ENCODE data around the gene CACNA1S.

CACNA1S gene

DNA sequence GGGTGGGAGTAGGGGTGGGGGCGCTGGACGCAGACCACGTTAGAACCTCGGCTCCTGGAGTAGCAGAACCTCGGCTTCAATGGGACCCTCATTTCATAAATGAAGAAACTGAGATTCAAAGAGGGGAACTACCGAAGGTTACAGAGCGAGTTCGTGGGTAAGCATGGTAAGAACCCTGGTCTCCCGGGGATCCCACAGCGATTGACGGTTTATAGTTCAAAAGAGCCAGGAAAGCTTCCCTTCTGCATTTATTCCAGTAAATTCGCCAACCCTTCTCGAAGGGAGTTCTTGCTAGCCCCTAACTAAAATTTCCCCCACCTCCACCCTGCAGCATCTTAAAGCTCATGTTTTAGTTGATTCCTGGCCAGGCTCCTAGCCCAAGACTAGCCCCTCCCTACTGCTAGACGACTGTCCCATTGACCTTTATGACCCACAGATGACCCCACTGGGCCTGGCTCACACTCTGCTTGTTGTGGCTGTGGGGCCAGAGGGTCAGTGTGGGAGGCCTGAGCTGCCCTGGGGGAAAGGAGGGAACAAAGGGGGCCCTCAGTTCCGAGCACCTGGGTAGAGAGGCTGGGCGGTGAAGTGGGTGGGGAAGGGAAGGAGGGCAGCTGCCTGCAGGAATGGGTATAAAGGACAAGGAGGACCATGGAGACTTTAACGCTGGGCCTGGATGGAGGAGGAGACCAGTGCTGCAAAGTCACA is 88.2 kb downstream of the CACNA1S start:
- DNase-seq: peak; percentile 45

DNA sequence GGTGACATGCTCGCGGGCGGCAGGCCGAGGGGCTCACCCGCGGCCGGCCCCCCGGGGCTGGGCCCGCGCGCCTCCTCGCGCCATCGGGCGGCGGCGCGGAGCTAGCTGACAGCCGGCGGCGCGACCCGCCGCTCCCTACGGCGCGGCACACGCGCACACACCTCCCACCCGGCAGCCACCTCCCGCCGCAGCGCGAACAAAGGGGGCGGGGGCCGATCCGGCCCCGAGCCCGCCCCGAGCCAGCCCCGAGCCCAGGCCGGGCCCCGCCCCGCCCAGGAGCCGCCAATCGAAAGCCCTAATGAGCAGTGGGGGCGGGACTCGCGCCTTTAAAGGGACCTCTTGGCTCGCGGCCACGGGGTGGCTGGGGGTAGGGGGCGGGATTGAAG is 88.7 kb downstream of the CACNA1S start, which contains the start of gene KIF21B:
KIF21B (minus strand) TSS at position 198 of the 386 bp plus-strand sequence. CDS start 331 bp downstream, outside the sequence.
- peak; percentile 91 for DNase-seq

DNA sequence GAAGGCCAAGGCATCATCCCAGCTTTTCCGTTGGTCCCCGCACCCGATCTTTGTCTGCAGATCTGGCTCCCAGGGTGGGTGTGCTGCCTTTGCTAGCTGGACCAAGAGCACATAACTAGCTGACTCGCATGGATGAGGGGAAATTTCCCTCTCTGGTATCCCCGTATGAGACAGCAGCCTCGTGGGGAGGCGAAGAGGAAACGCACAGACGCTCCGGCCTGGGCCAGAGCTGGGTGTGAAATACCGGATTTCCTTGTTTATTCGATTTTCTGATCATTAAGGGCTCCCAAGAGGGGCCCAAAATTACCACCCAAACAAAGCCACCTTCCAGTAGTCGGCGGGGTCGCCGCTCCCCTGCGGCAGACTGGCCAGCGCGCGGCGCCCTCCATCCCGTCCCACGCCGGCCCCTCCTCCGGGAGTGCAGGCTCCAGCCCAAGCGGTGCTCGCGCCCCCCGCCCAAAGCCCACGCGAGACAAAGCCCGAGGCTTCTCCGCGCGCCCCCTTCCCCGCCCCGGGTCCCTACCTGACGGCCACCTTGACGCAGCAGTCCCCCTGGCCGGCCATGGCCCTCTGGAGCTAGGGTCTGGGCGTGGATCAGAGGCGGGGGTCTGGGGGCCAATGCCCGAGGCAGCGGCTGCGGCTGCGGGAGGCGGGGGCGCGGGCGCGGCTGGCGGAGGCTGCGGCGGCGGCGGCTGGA is 89.3 kb downstream of the CACNA1S start:
- peak; percentile 50 for DNase-seq

DNA sequence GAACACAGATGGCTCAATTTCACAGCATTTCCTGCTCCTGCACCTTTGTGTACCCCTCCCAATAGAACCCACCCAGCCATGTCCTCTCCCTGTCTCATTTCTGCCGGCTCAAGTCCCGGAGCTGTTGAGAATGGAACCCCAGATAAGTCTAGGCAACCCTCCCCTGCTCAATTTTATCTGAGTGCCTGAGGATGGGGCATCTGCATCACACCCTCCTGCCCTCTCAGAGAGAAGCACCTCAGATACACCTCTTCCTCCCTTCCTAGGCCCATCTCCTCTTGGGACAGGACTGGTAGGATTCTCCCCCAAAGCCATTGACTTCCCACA is 89.8 kb downstream of the CACNA1S start:
- no peak for DNase-seq

DNA sequence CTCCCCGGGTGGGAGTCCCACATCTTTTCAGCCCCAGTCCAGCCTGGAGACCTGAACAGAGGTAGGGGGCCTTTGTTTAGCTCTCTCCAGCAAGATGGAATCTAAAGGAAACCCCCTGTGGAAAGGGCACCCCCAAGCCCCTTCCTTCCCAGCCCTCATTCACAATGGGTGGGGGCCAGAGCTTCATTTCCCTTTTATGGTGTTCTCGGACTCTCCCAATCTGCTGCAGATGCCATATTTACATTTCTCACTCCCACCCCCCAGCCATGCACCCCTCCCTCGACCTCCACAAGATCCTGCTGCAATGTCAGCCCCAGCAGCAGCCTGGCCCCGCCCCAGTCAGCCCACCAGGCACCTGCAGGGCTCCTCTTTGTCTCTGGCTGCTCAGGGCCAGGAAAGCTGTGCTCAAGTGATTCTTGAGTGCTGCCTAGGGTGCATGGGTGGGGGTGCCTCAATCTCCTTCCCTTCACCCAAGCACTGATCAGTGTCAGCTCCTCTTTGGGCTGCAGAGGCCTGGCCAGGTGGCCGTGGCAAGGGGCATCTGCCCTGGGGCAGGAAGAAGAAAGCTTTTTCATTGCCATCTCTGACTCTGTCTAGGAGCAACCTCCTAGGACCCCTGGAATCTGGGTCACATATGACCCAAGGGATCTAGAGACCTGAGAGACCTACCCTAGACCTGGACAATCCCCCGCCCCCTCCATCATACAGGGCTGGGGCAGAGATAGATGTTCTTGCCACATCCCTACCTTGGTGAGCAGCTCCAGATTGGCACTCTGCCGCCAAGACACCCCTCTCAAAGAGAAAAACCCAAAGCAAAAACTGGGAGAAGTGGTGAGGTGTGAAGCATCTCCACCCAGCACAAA is 90.4 kb downstream of the CACNA1S start:
- DNase-seq: no peak

DNA sequence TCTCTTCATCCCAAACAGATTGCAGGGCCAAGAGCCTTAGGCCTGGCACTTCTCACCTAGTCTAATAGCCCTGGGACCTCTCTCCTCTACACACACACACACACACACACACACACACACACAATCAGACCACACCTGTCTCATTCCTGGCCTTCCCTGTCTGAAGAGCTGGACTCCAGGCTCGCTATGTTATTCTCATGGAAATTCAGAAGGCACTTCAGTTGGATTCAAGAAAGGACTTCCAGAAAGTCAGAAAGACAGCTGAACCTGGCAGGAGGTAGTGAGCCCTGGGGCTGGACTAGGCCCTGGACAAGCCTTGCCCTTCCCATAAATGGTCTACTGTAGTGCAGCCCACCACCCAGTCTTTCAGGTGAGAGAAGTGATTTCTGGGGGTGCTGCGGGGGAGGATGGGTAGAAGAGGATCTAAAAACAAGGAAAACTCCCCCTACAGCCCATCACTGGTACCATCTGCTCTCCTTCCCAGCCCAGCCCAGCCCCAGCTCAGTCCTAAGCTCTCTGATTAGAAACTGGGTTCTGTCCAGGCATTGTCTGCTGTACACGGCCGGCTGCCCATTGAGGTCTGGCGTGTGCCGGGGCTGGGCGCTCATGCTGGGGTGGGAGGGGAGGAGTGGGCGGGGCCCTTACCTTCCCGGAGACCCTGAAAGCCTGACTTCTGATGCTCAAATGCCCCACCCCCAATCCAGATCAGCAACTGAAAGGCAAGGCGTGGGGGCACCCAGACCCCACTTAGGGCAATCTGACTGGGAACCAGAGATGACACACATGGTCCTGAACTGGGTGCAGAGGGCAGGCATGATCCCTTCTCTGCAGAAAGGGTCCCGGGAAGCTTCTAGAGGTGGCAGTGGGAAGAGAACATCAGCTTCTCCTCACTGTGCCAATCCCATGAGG is 91.3 kb downstream of the CACNA1S start:
- DNase-seq: peak; percentile 40

DNA sequence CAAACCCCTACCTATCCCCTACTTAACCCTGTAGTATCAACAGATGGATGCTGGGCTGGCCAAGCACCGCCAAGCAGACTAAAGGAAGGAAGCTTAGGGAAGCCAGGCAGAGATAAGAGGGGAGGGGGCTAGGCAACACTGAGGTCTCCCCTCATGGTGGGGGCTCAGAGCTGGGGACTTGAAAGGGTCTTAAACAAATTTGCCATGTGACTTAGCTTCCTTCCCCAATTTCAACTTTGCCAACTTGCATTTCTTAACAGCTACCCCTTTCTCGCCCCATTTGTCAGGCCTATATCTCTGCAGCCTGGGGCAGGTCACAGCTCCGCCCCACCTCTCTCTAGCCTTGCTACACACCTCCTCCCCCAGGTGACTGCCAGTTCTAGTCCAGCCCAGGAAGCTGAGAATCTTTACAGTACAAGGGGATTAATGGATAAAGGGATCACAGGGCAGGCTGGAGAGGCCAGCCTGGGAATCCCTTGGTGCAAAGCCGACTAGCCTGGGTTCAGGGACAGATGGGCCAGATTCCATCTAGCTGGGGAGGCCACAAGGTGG is 92.1 kb downstream of the CACNA1S start:
- peak; percentile 48 for DNase-seq

DNA sequence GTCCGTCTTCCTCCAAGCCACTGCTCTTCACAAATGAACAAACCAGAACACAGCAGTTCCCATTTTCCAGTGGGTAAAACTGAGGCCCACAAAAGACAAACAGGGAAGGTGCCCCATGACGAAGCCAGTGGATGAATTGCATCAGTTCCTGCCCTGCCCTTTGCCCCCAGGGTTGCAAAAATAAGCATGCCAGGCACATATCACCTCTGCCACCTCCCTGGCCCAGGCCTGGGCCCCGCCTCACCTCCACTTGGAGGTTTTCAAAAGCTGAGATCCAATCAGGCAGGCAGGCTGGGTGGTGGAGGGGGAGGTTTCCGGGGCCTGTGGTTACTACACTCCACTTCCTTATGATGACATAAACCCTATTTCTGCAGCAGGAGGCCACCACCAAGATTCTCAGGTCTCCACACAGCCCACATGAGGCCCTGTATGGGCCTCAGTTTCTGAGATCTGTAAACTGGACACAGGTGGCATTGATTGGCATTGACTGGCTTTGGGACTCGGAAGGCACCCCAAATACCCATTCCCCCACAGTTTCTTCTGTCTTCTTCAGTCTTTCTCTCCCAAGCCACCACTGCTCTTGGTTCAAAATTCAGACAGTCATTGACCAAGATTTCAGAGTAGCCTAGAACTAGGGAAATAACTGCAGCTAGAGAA is 92.8 kb downstream of the CACNA1S start:
- peak; percentile 72 for DNase-seq

DNA sequence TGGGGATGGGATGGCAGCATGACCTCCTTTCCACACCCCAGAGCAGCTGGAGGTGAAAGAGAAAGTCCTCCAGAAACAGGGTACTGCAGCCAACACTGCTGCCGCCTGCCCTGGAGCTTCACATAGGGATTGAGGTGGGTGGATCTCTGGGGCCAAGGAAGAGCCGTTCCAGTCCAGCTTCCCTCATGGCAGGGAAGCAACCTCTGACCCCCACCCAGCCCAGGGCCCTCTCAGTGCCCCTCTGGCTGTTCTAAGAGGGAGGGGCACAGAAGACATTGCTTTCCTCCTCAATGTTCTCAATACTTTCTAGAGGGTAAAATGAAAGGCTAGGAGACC is 94.4 kb downstream of the CACNA1S start:
- DNase-seq: no peak

DNA sequence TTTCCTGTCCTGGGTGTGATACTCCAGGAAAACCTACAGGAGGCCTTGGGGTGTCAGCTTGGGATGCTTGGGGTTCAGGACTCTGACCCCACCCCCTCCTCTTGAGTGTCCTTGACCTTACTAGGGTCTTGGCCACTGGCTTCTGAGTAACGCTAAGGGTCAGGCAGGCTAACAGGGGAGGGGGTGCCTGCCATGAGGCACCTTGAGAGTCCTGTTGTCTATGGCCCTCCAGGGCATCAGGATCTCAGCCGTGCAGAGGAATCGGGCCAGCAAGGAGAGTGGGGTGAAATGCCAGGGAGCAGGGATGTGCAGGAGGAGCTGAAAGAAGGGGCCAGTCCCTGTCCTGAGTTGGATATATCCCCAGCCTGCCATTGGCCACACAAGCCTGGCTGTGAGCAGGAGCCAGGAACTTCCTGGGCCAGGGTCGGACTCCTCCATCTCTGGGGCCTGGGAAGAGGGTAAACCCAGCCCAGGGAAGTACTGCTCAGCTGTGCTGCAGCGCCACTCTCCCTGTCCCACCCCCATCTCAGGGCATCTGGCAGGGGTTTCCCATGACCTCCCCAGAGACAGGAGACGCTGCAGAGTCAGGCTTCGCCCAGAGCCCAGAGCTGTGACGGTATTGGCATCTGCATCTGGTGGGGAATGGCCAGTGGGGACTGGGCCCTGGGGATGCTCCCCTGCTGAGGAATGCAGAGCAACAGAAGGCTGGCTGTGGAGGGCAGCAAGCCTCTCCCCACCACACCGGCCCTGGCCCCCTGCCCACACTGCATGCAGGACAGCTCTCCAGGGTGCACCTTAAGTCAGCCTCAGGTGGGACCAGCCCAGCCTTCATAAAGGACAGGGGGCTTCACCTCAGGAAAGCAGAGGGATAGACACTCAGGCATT is 95.0 kb downstream of the CACNA1S start:
- no peak for DNase-seq

DNA sequence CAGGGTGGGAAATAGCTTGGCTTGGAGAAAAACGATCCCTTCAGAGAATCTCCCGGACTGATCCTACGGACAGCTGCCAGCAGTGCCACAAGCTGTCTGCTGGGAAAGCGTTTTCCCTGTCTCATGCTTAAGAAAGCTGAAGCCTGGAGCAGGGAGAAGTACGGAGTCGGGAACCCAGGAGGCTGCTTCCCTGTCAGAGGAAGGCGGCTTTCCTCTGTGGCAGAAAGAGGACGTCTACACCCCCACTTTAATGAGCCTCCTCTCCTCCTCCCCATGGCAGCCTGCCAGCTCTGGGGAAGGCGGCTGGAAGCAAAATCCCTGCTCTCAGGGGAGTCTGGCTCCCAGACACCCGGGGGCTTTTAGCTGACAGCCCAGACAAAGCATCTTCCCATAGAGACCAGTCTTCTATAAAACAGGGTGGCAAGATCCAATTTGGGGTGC is 96.0 kb downstream of the CACNA1S start:
- no peak for DNase-seq

DNA sequence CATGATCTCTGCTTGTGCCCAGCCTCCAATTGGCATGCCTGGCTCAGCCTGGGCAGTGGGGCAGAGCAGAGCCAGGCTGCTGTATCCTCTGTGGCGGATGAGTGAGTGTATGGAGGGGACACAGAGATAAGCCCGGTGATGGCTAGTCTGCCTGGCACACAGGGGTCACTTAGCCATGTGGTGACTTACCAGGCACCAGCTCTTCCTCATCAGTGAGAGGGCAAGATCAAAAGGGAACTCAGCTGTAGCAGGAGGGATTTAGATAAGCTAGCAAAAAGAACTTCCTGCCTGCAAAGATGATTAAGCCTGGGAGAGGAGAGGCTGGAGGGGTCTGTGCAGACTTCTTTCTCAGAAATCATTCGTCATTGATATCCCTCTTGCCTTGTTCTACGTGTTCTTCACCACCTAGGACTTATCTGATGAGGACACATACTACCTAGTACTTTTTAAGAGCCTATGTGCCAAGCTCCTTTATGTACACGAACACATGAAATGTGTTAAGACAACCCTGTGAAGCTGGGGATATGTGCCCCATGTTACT is 96.6 kb downstream of the CACNA1S start:
- no peak for DNase-seq

DNA sequence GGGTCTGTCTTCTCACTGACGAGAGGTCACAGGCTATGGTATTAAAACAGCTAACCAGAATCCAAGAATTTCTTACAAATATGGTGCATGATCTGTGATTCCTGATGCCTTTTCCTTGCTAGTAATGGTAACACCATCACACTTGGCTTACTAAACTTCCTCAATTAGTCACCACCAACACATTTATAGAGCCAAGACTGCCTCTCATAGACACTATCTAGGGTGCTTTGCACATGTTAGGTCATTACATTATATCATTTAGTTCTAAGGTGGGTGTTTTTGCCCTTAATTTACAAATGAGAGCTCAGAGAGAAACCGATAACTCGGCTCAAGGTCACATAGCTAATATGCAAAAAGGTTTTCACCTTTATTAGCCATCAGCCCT is 97.4 kb downstream of the CACNA1S start:
- no peak for DNase-seq

DNA sequence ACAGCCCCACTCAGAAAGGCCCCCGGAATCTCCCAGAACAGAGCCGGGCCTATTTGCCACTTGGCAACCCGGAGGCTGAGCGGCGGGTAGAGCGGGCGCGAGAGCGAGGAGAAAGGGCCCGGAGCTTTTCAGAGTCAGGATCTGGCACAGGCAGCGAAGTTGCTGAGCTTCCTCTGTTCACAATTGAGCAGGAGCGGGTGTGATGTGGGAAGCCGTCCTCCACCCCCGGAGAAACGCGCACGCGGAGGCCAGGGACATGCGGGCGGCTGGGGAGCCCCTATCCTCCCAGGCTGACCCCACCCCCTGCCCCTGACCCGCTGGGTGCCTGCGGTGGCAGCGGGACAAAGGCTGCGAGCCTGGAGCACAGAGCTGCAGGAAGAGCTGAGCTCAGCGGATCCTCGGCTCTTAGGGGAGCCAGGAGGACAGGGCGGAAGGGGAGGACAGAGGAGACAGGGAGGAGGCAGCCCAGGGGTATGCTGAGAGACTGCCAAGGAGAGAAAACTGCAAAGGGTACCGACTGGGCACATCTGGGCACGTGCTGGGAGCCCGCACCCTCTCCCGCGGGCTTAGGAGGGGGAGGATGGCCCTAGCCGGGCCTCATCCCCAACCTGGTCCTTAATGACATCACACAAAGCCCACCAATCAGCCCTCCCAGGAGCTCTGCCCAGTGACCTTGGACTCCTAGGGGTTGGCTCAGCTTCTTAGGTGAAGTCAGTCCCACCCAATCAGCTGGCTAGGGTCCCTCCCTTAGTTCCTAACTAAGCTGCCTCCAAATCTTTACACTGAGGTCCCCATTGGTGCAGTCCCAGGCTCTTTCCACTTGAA is 98.0 kb downstream of the CACNA1S start:
- no peak for DNase-seq

DNA sequence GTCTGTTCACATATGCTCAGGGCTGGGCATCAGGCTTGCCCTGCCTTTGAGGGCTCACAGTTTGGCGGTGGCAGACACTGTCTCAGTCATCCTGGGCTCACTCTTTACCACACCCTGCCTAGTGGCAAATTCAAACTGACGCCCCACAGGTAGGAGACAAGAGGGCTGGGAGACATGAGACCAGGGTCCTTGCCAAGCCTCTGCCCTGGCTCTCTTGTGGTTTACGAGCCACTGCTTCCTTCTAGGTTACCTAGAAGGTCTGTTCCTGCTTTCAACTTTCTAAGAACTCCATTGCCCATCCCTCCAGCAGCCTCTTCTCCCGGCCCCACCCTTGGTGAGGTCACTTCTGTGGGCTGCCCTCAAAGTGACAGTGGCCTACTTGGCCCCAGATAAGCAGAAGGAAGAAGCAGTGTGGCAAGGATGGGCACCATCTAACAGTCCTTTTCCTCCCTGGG is 99.2 kb downstream of the CACNA1S start:
- no peak for DNase-seq

DNA sequence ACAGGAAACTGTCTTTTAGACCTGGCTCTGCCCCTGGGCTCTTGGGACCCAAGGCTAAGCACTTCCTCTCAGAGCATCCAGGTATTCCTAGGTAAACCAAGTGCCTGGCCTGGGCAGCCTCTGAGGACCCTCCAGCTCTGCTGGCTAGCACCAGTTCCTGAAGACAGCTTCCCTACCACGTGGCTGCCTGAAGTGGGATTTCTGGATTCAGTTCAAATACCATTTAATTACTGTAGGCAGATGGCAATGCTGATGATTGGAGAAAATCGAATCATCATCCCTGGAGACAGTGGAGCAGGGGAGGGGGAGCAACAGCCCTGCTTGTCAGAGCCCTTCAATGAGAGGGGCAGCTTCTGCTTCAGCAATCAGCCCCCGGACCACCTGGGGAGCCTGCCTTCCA is 100.6 kb downstream of the CACNA1S start:
- DNase-seq: no peak

DNA sequence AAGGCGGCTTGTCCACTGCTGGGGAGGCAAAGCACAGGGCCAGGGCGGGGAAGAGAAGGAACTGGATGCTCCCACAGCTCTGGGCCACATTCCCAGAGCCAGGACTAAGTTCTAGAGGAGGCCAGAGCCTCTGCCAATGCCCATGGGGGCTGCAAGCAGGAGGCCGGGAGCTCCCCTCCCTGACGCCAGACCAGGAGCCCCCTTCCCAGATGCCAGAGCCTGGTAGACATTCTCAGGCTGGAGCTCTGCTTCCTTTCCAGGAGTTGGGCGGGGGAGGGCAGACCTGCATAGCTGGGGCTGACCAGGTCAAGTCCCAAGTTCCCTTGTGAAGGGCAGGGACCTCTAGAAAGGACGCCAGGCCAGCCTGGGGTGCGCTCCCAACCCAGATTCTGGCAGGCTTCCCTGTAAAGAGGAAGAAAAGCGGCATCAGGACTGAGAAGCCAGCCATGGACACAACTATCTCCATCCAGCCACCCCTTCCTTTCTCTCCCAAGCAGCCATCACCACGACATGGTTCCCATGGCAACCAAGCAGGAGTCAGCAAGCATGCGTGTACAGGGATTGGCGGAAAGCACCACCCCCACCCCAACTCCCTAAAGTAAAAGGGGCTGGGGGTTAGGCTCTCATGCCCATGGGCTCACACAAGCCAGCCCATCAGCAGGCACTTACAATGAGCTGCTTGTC is 102.1 kb downstream of the CACNA1S start:
- DNase-seq: peak; percentile 29

DNA sequence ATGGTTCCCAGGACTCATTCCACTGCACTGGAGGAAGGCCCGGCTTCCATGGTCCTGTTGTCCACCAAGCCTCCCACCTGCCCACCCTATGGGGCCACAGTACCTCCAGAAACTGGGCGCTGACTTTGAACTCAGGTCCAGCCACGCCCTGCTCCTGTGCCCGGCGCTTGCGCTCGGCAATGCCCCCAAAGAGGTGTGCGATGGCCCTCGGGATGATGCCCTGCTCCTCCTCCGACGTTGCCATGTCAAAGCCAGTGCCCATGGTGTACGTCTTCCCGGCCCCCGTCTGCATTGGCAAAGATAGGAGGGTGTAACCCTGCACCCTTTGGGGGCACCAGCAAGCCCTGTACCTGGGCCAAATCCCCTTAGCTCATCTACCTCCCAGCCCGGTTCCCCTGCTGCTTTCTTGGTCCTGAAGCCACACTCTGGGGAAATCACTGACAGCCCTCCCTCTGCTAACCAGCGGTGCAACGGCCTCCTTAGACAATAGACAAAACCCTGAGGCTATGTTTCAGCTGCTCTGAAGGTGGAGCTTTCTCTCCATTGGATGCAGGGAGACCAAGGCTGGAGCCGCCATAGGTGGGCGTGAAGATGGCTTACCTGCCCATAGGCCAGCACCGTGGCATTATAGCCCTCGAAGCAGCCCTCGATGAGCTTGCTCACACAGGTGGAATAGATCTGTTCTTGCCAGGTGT is 103.4 kb downstream of the CACNA1S start:
- no peak for DNase-seq

Data from DMS53 (cell line).